Measurements from ENCODE around the gene INTS6.

Gene INTS6

GRCh38 chr13:51322826-51323225 lies 130.0 kb downstream of the INTS6 start:
- TF ChIP-seq CTCF (conservative IDR thresholded peaks at IDR 0.05; ENCODE audit: low read length) = no peak
- DNase-seq (ENCODE audit: low read depth) = no peak
- no peak overlapping the region for H3K4me3 ChIP-seq (ENCODE audit: low read length)

GRCh38 chr13:51321836-51322235 lies 131.0 kb downstream of the INTS6 start:
- DNase-seq (ENCODE audit: low read depth) = no peak
- TF ChIP-seq CTCF (conservative IDR thresholded peaks at IDR 0.05; ENCODE audit: low read length) = no peak
- no peak overlapping the region for H3K4me3 ChIP-seq (ENCODE audit: low read length)

GRCh38 chr13:51318876-51319275 lies 134.0 kb downstream of the INTS6 start:
- no peak for DNase-seq (ENCODE audit: low read depth)
- no peak overlapping the region for H3K4me3 ChIP-seq (ENCODE audit: low read length)
- no peak for TF ChIP-seq CTCF (conservative IDR thresholded peaks at IDR 0.05; ENCODE audit: low read length)

DNA sequence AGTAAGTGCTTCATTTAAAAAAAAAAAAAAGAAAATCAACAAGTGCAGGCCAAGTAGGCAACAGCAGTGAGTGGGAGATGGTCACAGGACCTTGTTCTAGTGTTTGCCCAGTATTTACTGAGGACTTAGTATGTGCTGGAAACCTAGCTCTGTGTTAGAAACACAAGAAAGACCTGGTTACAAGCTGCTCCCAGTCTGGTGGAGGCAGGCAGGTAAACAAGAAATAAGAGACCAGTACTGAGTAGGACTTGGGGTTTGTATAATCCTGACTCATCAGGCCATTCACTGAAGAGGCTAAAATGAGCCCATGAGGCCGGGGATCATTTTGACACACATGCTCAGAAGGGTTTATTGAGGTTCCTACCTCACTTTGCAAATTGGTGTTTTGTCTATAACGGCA lies 134.8 kb downstream of the INTS6 start:
- no peak overlapping the region for H3K4me3 ChIP-seq (ENCODE audit: low read length)
- no peak for DNase-seq (ENCODE audit: low read depth)
- no peak for TF ChIP-seq CTCF (conservative IDR thresholded peaks at IDR 0.05; ENCODE audit: low read length)

- no peak for TF ChIP-seq CTCF (conservative IDR thresholded peaks at IDR 0.05; ENCODE audit: low read length)
- no peak overlapping the region for H3K4me3 ChIP-seq (ENCODE audit: low read length)
- peak; percentile 31 for DNase-seq (ENCODE audit: low read depth)
Observed at GRCh38 chr13:51317262-51317661, 135.6 kb downstream of the INTS6 start.

GRCh38 chr13:51313619-51314018 lies 139.2 kb downstream of the INTS6 start:
- no peak for DNase-seq (ENCODE audit: low read depth)
- no peak for TF ChIP-seq CTCF (conservative IDR thresholded peaks at IDR 0.05; ENCODE audit: low read length)
- no peak overlapping the region for H3K4me3 ChIP-seq (ENCODE audit: low read length)

DNA sequence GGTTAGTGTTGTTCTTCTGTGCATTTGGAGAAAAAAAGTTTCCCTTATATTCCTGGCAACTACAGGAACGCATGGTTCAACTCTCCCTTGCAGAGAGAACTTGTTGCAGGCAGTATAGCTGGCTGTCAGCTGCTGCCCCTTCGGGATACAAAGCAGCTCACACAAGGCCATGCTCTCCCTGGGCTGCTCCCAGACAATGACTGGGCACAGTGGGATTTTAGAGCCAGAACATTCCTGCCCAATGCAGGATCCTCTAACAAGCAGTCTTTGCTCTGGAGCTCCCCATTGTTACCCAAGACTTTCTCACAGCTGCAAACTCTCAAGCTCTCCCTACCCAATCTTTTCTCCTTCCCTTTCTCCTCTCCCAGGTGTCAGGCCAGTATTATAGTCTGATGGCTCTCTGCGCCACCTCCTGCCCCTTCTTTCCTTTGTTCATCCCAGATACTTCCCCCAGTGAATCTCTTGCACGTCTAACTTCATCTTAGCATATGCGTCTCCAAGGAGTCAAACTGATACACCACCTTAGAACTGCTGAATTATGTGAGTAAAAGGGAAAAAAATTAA lies 140.8 kb downstream of the INTS6 start:
- TF ChIP-seq CTCF (conservative IDR thresholded peaks at IDR 0.05; ENCODE audit: low read length) = no peak
- no peak overlapping the region for H3K4me3 ChIP-seq (ENCODE audit: low read length)
- no peak for DNase-seq (ENCODE audit: low read depth)
